ENCODE data around the gene SNRNP70.
"Not testable (repeated sequence)": the region's sequence is repeated elsewhere in the genome, so short reads cannot be mapped to it uniquely, and the experiment has no call there.

The SNRNP70 gene

GRCh38 chr19:49064768-49065611 lies 20.3 kb upstream of the SNRNP70 start, which contains the start of gene NTF4:
TSS of gene NTF4 (minus strand) at chr19:49064818. CDS start at chr19:49061997, 2,821 bp downstream.
- peak; percentile 59 for DNase-seq (ENCODE audit: low spot score)

- no peak for DNase-seq (ENCODE audit: low spot score)
Observed at GRCh38 chr19:49065905-49066512, 19.2 kb upstream of the SNRNP70 start.

DNA sequence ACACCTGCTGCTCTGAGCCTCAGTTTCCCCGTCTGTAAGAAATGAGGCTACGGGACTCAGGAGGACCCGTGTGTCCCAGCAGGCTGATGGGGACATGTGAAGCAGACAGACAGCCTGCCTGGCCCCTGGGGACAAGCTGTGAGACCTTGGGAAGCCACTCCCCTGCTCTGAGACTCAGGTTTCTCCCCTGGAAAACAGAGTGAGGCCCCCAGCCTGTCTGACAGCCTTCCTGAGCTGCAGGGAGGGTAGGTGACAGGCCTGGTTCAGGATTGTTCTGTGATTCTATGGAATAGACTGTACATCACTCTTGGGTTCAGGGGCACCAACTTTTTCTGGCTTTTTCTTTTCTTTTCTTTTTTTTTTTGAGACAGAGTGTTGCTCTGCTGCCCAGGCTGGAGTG lies 17.7 kb upstream of the SNRNP70 start:
- DNase-seq (ENCODE audit: low spot score), result no peak

- no peak for DNase-seq (ENCODE audit: low spot score)
Observed at GRCh38 chr19:49069026-49069425, 16.2 kb upstream of the SNRNP70 start.

DNA sequence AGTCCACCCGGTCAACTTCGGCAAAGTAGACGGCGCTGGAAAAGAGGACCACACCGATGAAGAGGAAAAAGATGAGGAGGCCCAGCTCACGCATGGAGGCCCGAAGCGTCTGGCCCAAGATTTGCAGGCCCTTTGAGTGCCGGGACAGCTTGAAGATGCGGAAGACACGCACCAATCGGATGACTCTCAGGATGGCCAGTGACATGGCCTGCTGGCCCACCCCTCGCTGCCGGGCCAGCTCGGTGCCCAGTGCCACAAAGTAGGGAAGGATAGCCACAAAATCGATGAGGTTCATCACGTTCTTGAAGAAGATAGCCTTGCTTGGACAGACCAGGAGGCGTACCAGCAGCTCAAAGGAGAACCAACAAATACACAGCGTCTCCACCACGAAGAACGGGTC lies 14.8 kb upstream of the SNRNP70 start:
- DNase-seq (ENCODE audit: low spot score), result no peak

DNA sequence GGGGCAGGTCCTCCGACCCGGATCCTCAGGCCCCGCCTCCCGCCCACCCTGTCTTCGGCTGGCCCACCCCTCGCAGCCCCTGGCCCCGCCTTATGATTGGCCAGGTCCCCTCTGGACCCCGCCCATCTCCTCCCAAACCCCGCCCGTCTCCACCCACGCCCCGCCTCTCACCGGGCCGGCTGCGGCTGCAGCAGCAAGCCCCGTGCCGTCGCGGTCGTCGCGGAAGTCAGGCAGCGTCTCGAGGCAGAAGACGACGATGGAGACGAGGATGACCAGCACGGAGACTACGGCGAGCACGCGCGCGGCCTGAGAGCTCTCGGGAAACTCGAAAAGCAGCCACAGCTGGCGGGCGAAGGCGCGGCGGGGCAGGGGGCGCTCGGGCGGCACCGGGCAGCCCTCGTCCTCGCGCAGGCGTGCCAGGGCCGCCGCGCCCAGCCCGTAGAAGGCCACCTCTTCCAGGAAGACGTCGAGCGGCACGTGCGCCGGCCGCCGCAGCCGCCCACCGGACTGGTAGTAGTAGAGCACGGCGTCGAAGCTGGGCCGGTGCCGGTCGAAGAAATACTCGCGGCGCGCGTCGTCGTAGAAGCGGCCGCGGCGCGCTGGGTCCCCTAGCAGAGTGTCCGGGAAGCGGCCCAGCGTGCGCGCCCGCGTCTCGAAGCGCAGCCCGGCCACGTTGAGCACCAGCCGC lies 13.2 kb upstream of the SNRNP70 start:
- no peak for DNase-seq (ENCODE audit: low spot score)

GRCh38 chr19:49073514-49074378 lies 11.5 kb upstream of the SNRNP70 start:
- DNase-seq (ENCODE audit: low spot score), result no peak

DNA sequence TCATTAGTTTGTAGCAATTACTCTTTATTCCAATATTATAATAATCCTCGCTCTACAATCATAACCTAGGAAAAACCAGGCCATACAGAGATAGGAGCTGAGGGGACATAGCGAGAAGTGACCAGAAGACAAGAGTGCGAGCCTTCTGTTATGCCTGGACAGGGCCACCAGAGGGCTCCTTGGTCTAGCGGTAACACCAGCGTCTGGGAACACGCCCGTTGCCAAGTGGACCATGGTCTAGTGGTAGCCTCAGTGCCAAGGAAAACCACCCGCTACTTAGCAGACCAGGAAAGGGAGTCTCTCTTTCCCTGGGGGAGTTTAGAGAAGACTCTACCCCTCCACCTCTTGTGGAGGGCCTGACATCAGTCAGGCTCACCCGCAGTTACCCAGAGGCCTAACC lies 10.4 kb upstream of the SNRNP70 start:
- not testable (repeated sequence) for DNase-seq (ENCODE audit: low spot score)

- no peak for DNase-seq (ENCODE audit: low spot score)
Observed at GRCh38 chr19:49080392-49080791, 4.9 kb upstream of the SNRNP70 start.

GRCh38 chr19:49081273-49081672 lies 4.0 kb upstream of the SNRNP70 start:
- DNase-seq (ENCODE audit: low spot score), result no peak

GRCh38 chr19:49084206-49085019 lies 838 bp upstream of the SNRNP70 start:
- DNase-seq (ENCODE audit: low spot score), result no peak

GRCh38 chr19:49085868-49086232 lies 599 bp downstream of the SNRNP70 start:
- DNase-seq (ENCODE audit: low spot score), result no peak

GRCh38 chr19:49086296-49086695 lies 1.0 kb downstream of the SNRNP70 start:
- no peak for DNase-seq (ENCODE audit: low spot score)

DNA sequence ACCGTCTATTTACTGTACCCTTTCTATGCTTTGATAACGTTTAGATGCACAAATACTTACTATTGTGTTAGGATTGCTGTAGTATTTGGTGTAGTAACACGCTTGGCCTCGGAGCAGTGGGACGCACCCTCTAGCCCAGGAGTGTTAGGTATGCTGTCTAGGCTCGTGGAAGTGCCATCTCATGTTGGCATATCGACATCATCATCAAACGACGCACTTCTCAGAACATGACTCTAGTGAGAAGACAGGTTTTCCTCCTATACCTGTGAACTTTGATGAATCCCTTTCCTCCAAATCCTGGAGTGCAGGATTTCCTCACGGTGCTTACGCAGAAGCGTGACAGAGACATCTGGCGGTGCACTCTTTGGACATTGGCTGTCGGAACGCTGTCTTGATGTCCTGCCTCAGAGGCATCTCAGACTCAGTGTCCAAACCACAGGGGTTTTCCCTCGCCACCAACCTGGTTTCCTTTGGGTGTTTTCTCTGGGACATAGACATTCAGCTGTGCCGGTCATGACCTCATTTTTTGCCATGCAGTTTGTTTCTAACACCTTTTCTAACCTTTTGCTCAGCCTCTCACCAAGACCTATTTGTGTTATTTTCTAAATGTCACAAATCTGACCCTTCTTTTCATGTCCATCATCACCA lies 6.3 kb downstream of the SNRNP70 start:
- no peak for DNase-seq (ENCODE audit: low spot score)

DNA sequence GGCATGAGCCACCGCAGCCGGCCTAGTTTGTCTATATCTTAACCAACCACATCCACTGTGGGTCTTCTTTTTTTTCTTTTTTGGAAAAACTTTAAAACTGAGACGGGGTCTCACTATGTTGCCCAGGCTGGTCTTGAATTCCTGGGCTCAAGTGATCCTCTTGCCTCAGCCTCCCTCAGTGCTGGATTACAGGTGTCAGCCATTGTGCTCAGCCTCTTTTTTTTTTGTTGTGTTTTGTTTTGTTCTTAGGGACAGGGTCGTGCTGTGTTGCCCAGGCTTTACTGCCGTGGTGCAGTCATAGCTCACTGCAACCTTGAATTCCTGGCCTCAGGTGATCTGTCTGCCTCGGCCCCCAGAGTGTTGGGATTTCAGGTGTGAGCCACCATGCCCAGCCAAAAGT lies 7.4 kb downstream of the SNRNP70 start:
- no peak for DNase-seq (ENCODE audit: low spot score)

DNA sequence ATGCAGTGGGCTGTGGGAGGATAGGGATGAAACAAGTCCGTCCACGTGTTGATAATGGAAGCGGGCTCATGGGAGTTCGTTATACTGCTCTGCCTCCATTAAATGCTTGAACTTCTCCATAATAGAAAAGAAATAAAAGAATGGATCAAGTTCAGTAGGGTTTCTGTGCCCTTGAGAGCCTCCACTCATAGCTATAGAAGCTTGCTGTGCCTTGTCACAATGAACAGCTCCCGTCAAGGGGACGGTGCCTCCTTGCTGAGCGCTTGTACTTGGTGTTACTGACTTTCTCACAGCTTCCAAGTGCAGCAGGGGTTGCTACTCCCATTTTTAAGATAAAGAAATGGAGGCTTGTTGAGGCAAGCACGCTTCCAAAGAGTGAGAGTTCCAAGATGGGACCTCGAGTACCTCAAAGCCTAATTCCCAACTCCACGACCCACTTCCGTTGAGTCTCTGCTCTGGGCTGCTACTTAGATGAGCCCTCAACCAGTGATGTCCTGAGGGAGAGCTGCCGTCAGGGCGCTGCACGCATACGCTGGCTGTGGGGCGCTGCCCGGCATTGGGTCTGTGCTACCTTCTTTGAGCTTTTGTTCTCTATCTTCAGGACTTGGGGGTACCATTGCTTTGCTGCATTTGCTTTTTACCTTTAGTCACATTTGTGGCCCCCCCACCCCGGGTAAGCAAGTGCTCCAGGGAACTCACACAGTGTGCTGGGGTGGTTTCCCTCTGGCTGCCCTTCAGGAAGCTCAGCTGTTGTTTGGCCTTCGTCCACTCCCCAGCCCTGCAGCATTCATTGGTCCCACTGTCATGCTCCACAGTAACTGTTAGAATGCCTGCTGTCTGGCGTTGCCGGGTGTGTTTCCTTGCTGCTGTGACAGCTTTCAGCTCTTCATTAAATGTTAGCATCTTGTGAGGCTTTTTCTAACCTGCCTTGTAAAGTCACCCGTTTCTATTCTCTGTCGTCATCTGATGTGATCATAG lies 9.5 kb downstream of the SNRNP70 start:
- no peak for DNase-seq (ENCODE audit: low spot score)

- DNase-seq (ENCODE audit: low spot score), result peak; percentile 84
Observed at GRCh38 chr19:49097453-49098288, 12.4 kb downstream of the SNRNP70 start.

DNA sequence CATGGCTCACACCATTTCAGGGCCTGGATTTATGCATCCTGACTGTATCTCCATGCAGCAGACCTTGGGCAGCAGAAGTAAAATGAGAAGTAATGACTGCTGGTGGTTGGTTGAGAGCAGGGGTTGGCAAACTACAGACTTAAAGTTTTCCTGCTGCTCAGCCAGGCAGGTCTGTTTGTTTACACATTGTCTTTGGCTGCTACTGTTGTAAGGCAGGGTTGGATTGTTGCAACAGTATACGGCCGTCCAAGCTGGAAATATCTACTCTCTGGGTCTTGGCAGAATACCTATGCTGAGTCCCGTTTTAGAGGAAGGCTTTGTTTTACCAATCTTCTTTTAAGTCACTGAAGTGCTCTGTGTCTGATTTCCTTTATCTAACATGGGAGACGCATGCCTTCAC lies 13.5 kb downstream of the SNRNP70 start:
- DNase-seq (ENCODE audit: low spot score), result no peak

GRCh38 chr19:49101160-49101559 lies 15.9 kb downstream of the SNRNP70 start:
- peak; percentile 3 for DNase-seq (ENCODE audit: low spot score)
